Mesendoderm (in vitro differentiated cells): Measurements from ENCODE around the gene RBM4.

ENCODE experiments used
- DNase-seq: peaks from one replicate; pipeline ENCODE4 v3.0.0; 2013
- H2AK5ac ChIP-seq: 2 replicates; pipeline ENCODE4 v1.6.1; 2013; ENCODE audit warnings: low read length, inconsistent platforms
- H2BK120ac ChIP-seq: 2 replicates; pipeline ENCODE4 v1.6.1; 2013; ENCODE audit warnings: low read depth, mild to moderate bottlenecking, low read length, moderate library complexity, mixed read lengths
- H2BK15ac ChIP-seq: replicated peaks from 2 replicates; pipeline ENCODE4 v1.6.1; 2013; ENCODE audit warnings: low read depth, mild to moderate bottlenecking, moderate library complexity
- H2BK5ac ChIP-seq: 2 replicates; pipeline ENCODE4 v1.6.1; 2013; ENCODE audit warnings: low read length, inconsistent platforms
- H3K18ac ChIP-seq: 2 replicates; pipeline ENCODE4 v1.6.1; 2013; ENCODE audit warnings: mild to moderate bottlenecking, low read length, mixed read lengths
- H3K23ac ChIP-seq: one replicate; pipeline ENCODE4 v1.6.1; 2013; ENCODE audit warnings: low read length
- H3K27ac ChIP-seq: 2 replicates; pipeline ENCODE4 v1.5.1; 2013; ENCODE audit warnings: low read depth, mild to moderate bottlenecking, inconsistent platforms, low read length, moderate library complexity
- H3K27me3 ChIP-seq: 2 replicates; pipeline ENCODE4 v1.6.1; 2013; ENCODE audit warnings: low read length, control low read depth, mild to moderate bottlenecking, inconsistent platforms; ENCODE audit not compliant: insufficient read depth, poor library complexity
- H3K36me3 ChIP-seq: 2 replicates; pipeline ENCODE4 v1.6.1; 2013; ENCODE audit warnings: low read length, inconsistent platforms; ENCODE audit not compliant: control insufficient read depth, insufficient read depth
- H3K4ac ChIP-seq: one replicate; pipeline ENCODE4 v1.6.1; 2013; ENCODE audit warnings: low read depth, mild to moderate bottlenecking, low read length, moderate library complexity
- H3K4me1 ChIP-seq: 2 replicates; pipeline ENCODE4 v1.6.1; 2013; ENCODE audit warnings: low read depth, low read length, inconsistent platforms; ENCODE audit not compliant: control insufficient read depth
- H3K4me2 ChIP-seq: 2 replicates; pipeline ENCODE4 v1.6.1; 2013; ENCODE audit warnings: low read length
- H3K4me3 ChIP-seq: 2 replicates; pipeline ENCODE4 v1.5.1; 2013; ENCODE audit warnings: mild to moderate bottlenecking, low read length
- H3K56ac ChIP-seq: one replicate; pipeline ENCODE4 v1.6.1; 2013; ENCODE audit warnings: low read length
- H3K79me1 ChIP-seq: 2 replicates; pipeline ENCODE4 v1.6.1; 2013; ENCODE audit warnings: low read length, inconsistent platforms
- H3K79me2 ChIP-seq: 2 replicates; pipeline ENCODE4 v1.6.1; 2013; ENCODE audit warnings: mild to moderate bottlenecking, low read length; ENCODE audit not compliant: control insufficient read depth, insufficient read depth
- H3K9ac ChIP-seq: 2 replicates; pipeline ENCODE4 v1.6.1; 2013; ENCODE audit warnings: low read length, inconsistent platforms
- H4K5ac ChIP-seq: one replicate; pipeline ENCODE4 v1.6.1; 2013; ENCODE audit warnings: low read length
- H4K8ac ChIP-seq: one replicate; pipeline ENCODE4 v1.6.1; 2013; ENCODE audit warnings: low read depth, mild to moderate bottlenecking, control low read depth, low read length, moderate library complexity
- WGBS: extraction: QIAGEN DNeasy Blood & Tissue Kit; methylation state at CpG from one replicate; pipeline ENCODE4 v1.1.7; 2013; ENCODE audit warnings: low lambda C conversion rate, missing lambda C conversion rate; ENCODE audit not compliant: insufficient coverage; ENCODE audit errors: extremely low coverage; 5-methylcytosine and 5-hydroxymethylcytosine counted together

The RBM4 gene

DNA sequence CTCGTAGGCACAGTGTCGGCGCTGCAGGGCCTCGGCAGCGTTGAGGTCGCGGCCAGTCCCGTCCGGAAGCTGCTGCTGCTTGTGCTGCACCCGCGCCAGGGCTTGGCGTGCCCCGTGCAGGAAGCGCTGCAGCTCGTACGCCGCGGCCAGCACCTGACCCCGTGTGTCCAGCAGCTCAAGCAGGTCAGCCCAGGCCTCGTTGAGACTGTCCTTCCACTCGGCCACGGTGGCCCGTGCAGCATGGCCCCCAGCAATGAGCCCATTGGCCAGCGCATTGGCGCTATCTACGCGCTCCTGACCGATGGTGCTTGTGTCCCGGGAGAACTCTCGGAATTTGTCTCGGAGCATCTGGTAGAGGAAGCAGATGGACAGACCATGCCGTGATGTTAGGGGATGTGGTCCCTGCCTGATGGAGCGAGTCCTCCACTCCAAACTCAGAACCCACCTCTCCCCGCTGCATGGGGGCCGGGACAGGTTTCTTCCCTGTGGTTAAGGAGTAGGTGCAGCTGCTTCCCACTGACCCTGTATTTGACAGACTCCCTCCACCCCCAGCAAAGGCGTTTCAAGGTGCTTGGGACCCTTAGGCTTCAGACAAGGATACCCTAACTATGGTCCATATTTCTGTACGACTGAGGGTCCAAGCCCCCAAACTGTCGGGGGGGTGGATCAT, 52.9 kb downstream of the RBM4 start:
- Histone ChIP-seq H3K4ac (no peak overlapping the region), H3K9ac (no peak overlapping the region), H3K79me1 (no peaks in the 10 kb centered on the region), H4K5ac (no peak overlapping the region), H2AK5ac (no peak overlapping the region), H3K36me3 (no peaks in the 10 kb centered on the region), H3K27me3 (no peaks in the 10 kb centered on the region), H3K4me1 (no peaks in the 10 kb centered on the region), H4K8ac (no peak overlapping the region), H3K23ac (no peak overlapping the region), H3K27ac (no peak overlapping the region), H3K4me3 (no peak overlapping the region), H3K56ac (no peak overlapping the region), H3K79me2 (no peaks in the 10 kb centered on the region), H2BK120ac (no peak overlapping the region), H3K4me2 (no peak overlapping the region), H3K18ac (no peak overlapping the region), H2BK15ac (no peak overlapping the region), H2BK5ac (no peak overlapping the region)
- no peak for DNase-seq
- no CpG with 5 or more reads among the region's 38 CpGs for WGBS

DNA sequence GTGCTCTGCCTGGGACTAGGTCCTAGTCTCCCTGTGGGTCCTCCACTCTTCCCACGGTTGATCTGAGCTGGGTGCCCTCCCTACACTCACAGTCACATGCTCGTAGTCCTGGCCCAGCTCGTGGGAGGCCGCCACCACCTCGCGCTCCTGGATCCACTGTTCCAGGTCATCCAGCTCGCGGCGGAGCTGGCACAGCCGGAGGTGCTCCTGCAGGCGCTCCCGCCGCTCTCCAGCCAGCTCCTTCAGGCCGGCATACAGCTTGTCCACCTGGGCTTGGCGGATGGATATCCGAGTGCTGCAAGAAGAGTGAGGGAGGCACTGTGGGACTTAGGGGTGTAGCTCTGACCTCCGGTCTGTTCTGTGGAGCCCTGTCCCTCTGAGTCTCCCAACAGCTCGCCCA, 53.9 kb downstream of the RBM4 start:
- H3K4ac ChIP-seq, result no peak overlapping the region
- WGBS, result no CpG with 5 or more reads among the region's 18 CpGs
- no peak overlapping the region for H2BK5ac ChIP-seq
- DNase-seq, result no peak
- H4K5ac ChIP-seq, result no peak overlapping the region
- no peak overlapping the region for H3K9ac ChIP-seq
- H4K8ac ChIP-seq, result no peak overlapping the region
- H2BK120ac ChIP-seq, result no peak overlapping the region
- no peak overlapping the region for H2BK15ac ChIP-seq
- H3K4me1 ChIP-seq, result no peaks in the 10 kb centered on the region
- no peaks in the 10 kb centered on the region for H3K36me3 ChIP-seq
- H3K4me2 ChIP-seq, result no peak overlapping the region
- H3K23ac ChIP-seq, result no peak overlapping the region
- no peak overlapping the region for H2AK5ac ChIP-seq
- H3K56ac ChIP-seq, result no peak overlapping the region
- H3K4me3 ChIP-seq, result no peak overlapping the region
- no peaks in the 10 kb centered on the region for H3K79me2 ChIP-seq
- no peak overlapping the region for H3K18ac ChIP-seq
- no peaks in the 10 kb centered on the region for H3K79me1 ChIP-seq
- H3K27me3 ChIP-seq, result no peaks in the 10 kb centered on the region
- H3K27ac ChIP-seq, result no peak overlapping the region

DNA sequence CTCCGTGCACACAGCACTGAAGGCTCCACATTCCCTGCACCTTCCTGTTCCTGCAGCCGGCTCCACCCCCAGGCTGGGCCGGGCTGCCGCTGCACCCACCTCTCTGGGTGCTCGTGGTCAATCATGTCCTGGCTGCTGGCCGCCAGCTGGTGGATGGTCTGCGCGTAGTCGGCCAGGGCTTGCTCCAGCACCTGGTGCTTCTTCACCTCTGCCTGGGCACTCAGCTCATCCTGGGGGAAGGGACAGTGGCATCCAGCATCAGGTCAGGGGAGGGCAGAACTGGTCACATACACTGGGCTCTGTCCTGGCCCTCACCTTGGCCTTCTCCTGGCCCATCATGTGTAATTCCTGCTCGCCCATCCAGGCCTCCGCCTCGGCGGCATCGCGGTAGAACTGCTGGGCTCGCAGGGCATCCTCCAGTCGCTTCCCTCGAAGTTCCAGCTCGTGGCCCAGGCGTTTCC, 54.4 kb downstream of the RBM4 start:
- H2BK15ac ChIP-seq, result no peak overlapping the region
- H4K5ac ChIP-seq, result no peak overlapping the region
- no peak overlapping the region for H2AK5ac ChIP-seq
- no peak overlapping the region for H2BK5ac ChIP-seq
- H3K27ac ChIP-seq, result no peak overlapping the region
- no peaks in the 10 kb centered on the region for H3K27me3 ChIP-seq
- WGBS, result no CpG with 5 or more reads among the region's 20 CpGs
- no peaks in the 10 kb centered on the region for H3K79me1 ChIP-seq
- H3K4me2 ChIP-seq, result no peak overlapping the region
- H3K9ac ChIP-seq, result no peak overlapping the region
- no peaks in the 10 kb centered on the region for H3K4me1 ChIP-seq
- no peak overlapping the region for H4K8ac ChIP-seq
- no peak for DNase-seq
- H3K56ac ChIP-seq, result no peak overlapping the region
- H3K79me2 ChIP-seq, result no peaks in the 10 kb centered on the region
- no peak overlapping the region for H3K4me3 ChIP-seq
- no peak overlapping the region for H2BK120ac ChIP-seq
- H3K4ac ChIP-seq, result no peak overlapping the region
- H3K23ac ChIP-seq, result no peak overlapping the region
- no peak overlapping the region for H3K18ac ChIP-seq
- H3K36me3 ChIP-seq, result peaks cover 2% of the 10 kb centered on the region

DNA sequence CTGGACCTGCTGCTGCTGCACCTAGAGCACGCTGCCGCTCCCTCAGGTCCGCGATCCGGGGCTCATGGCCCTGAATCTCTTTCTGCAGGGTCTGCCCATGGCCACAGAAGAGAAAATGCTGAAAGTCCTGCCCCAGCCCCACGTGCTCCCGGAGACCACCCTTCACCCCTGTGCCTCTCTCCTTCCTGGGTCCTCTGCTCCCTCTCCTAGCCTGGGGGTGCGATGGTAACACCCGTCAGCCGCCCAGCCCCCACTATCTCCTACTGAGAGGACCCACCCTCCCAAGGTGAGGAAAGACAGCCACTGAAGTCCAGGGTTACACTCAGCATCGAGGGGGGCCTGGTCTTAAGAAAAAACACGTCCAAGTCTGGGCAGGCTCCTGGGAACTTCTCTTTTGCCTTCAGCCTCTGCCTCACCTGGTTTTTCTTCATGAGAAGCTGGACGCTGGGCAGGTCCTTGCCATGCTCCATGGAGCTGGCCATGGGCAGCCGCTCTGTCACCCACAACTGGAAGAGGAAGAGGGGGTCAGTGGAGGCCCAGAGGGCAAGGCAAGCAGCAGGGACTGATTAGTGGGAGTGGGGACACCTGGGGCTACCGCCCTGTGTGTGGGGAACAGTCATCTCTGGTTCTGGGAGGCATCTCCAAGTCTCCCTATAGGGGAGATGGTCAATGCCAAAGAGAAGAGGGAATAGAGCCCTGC, 55.0 kb downstream of the RBM4 start:
- WGBS, result no CpG with 5 or more reads among the region's 15 CpGs
- no peak overlapping the region for H3K27ac ChIP-seq
- no peak overlapping the region for H2BK5ac ChIP-seq
- H3K79me2 ChIP-seq, result no peaks in the 10 kb centered on the region
- no peak overlapping the region for H3K4me3 ChIP-seq
- peaks cover 2% of the 10 kb centered on the region for H3K36me3 ChIP-seq
- no peak overlapping the region for H2BK15ac ChIP-seq
- no peak overlapping the region for H2BK120ac ChIP-seq
- no peak overlapping the region for H3K23ac ChIP-seq
- DNase-seq, result no peak
- no peak overlapping the region for H4K5ac ChIP-seq
- no peak overlapping the region for H3K4ac ChIP-seq
- H2AK5ac ChIP-seq, result no peak overlapping the region
- no peak overlapping the region for H4K8ac ChIP-seq
- H3K4me1 ChIP-seq, result no peaks in the 10 kb centered on the region
- H3K27me3 ChIP-seq, result no peaks in the 10 kb centered on the region
- no peaks in the 10 kb centered on the region for H3K79me1 ChIP-seq
- no peak overlapping the region for H3K56ac ChIP-seq
- H3K4me2 ChIP-seq, result no peak overlapping the region
- H3K9ac ChIP-seq, result no peak overlapping the region
- no peak overlapping the region for H3K18ac ChIP-seq

DNA sequence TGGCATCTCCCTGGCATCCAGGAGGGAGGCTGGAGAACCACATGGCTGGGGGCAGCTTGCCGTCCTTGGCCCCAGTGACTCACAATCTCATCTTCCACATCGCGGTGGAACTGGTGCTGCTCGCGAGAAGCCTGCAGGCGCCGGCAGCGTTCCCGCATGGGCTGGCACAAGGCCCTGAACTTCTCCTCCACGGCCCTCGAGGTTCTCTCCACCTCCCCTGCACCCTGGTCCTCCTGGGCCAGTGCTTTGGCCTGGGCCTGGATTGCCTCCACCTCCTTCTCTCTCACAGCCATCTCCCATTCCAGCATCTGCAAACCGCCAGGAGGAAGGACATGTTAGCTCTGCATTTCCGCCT, 55.5 kb downstream of the RBM4 start:
- H3K36me3 ChIP-seq, result peaks cover 2% of the 10 kb centered on the region
- DNase-seq, result no peak

More for the DNA sequence above, 55.5 kb downstream of the RBM4 start:
- no peak overlapping the region for H3K9ac ChIP-seq
- no peaks in the 10 kb centered on the region for H3K27me3 ChIP-seq
- no peak overlapping the region for H3K4me2 ChIP-seq
- no peak overlapping the region for H4K8ac ChIP-seq
- no peak overlapping the region for H2BK15ac ChIP-seq
- no CpG with 5 or more reads among the region's 13 CpGs for WGBS
- H2BK5ac ChIP-seq, result no peak overlapping the region
- no peak overlapping the region for H3K18ac ChIP-seq
- H2BK120ac ChIP-seq, result no peak overlapping the region
- no peak overlapping the region for H2AK5ac ChIP-seq
- no peaks in the 10 kb centered on the region for H3K79me2 ChIP-seq
- H3K23ac ChIP-seq, result no peak overlapping the region
- H3K79me1 ChIP-seq, result no peaks in the 10 kb centered on the region
- no peak overlapping the region for H3K56ac ChIP-seq
- no peaks in the 10 kb centered on the region for H3K4me1 ChIP-seq
- no peak overlapping the region for H3K4me3 ChIP-seq
- no peak overlapping the region for H3K4ac ChIP-seq
- H4K5ac ChIP-seq, result no peak overlapping the region
- no peak overlapping the region for H3K27ac ChIP-seq
